GM12891 (cell line): ENCODE measurements around the gene SYMPK.

Experiments
- PAX5 ChIP-seq: IDR thresholded peaks from 2 replicates; pipeline ENCODE4 v1.6.1; 2011; ENCODE audit warnings: low read length, moderate library complexity, mild to moderate bottlenecking; ENCODE audit not compliant: insufficient read depth, severe bottlenecking
- POLR2A ChIP-seq: IDR thresholded peaks from 2 replicates; pipeline ENCODE4 v1.6.1; 2011; ENCODE audit warnings: low read depth, low read length, control low read depth
- POLR2AphosphoS5 ChIP-seq: IDR thresholded peaks from 2 replicates; pipeline ENCODE4 v1.6.1; 2011; ENCODE audit warnings: low read depth, low read length, control low read depth
- SPI1 ChIP-seq: IDR thresholded peaks from 2 replicates; pipeline ENCODE4 v1.6.1; 2011; ENCODE audit warnings: low read depth, low read length, control low read depth
- TAF1 ChIP-seq: IDR thresholded peaks from 2 replicates; pipeline ENCODE4 v1.6.1; 2011; ENCODE audit warnings: low read depth, low read length, control low read depth

DNA sequence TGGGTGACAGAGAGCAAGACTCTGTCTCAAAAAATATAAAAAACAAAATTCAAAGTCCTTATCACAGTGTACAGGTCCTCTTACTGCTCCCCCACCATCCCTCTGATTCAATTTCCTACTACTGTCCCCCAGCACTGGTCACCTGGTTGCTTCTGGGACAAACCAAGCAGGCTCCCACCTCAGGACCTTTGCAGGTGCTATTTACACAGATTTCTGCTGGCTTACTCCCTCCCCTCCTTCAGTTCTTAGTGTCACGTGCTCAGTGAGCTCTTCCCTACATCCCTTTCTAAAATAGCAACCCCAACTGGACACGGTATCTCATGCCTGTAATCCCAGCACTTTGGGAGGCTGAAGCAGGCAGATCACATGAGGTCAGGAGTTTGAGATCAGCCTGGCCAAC lies 17.0 kb upstream of the SYMPK start:
- TF ChIP-seq POLR2A (no peak), POLR2AphosphoS5 (no peak), PAX5 (no peak), TAF1 (no peak), SPI1 (no peak)
